HG02852 (cell line): ENCODE results near the gene PLXNA2.

Experiments used
- ATAC-seq: cut with Tn5 transposase; IDR thresholded peaks from one replicate; pipeline ENCODE4 v1.9.1; 2021; ENCODE audit warnings: mild to moderate bottlenecking, moderate library complexity; ENCODE audit not compliant: unreplicated experiment

Gene PLXNA2

GRCh38 chr1:208006258-208006920, 237.8 kb downstream of the PLXNA2 start:
- ATAC-seq: no peak

GRCh38 chr1:208004851-208005250, 239.3 kb downstream of the PLXNA2 start:
- no peak for ATAC-seq

GRCh38 chr1:208003241-208003640, 240.9 kb downstream of the PLXNA2 start:
- ATAC-seq: no peak

GRCh38 chr1:208002672-208003071, 241.5 kb downstream of the PLXNA2 start:
- ATAC-seq: no peak

- no peak for ATAC-seq
These were observed 242.1 kb downstream of the PLXNA2 start for GRCh38 chr1:208002078-208002477.

GRCh38 chr1:208000504-208000903, 243.7 kb downstream of the PLXNA2 start:
- ATAC-seq: no peak

- no peak for ATAC-seq
These were observed 244.2 kb downstream of the PLXNA2 start for GRCh38 chr1:207999972-208000371.

- ATAC-seq: no peak
These were observed 244.8 kb downstream of the PLXNA2 start for GRCh38 chr1:207999274-207999915.

GRCh38 chr1:207998691-207999090, 245.5 kb downstream of the PLXNA2 start:
- ATAC-seq: no peak

GRCh38 chr1:207997486-207998268, 246.5 kb downstream of the PLXNA2 start:
- ATAC-seq: peak; percentile 75

- ATAC-seq: no peak
These were observed 247.5 kb downstream of the PLXNA2 start for GRCh38 chr1:207996636-207997035.

GRCh38 chr1:207995576-207995975, 248.6 kb downstream of the PLXNA2 start:
- ATAC-seq: no peak

GRCh38 chr1:207993477-207994445, 250.4 kb downstream of the PLXNA2 start:
- ATAC-seq: no peak

GRCh38 chr1:207992677-207993236, 251.4 kb downstream of the PLXNA2 start:
- no peak for ATAC-seq

- ATAC-seq: no peak
These were observed 252.6 kb downstream of the PLXNA2 start for GRCh38 chr1:207991583-207992026.

- no peak for ATAC-seq
These were observed 253.2 kb downstream of the PLXNA2 start for GRCh38 chr1:207990876-207991582.

GRCh38 chr1:207990455-207990854, 253.7 kb downstream of the PLXNA2 start:
- no peak for ATAC-seq

GRCh38 chr1:207988326-207989165, 255.6 kb downstream of the PLXNA2 start:
- no peak for ATAC-seq

GRCh38 chr1:207987164-207987563, 257.0 kb downstream of the PLXNA2 start:
- no peak for ATAC-seq
